HG02678 (cell line): ENCODE results near the gene RFK.

Source experiments
- ATAC-seq: cut with Tn5 transposase; IDR thresholded peaks from one replicate; pipeline ENCODE4 v1.9.1; 2021; ENCODE audit warnings: mild to moderate bottlenecking, moderate library complexity; ENCODE audit not compliant: unreplicated experiment

The RFK gene

GRCh38 chr9:76336027-76336426 lies 58.2 kb downstream of the RFK start:
- no peak for ATAC-seq
